ENCODE measurements around the gene ZNF516. TPM values are rescaled to one million over a fixed set of nuclear protein-coding genes. Genes with fewer than 3 reads are reported as not detected.

Gene ZNF516
- total and polyA plus RNA-seq, 7 donors = 2.4 to 20.6 (median 9.6) TPM

GRCh38 chr18:76397631-76398030, 97.4 kb downstream of the ZNF516 start:
- Histone ChIP-seq H3K4me1 (peaks cover 17% of the 10 kb centered on the region), H3K27ac (no peak overlapping the region), H3K9me3 (no peaks in the 10 kb centered on the region), H3K27me3 (ENCODE audit: insufficient read depth in 3 of 3, low read length in 2 of 3) (no peaks in the 10 kb centered on the region), H3K4me3 (no peak overlapping the region), H3K36me3 (ENCODE audit: insufficient read depth in 1 of 2, low read depth in 1 of 2) (peaks cover 0 to 8% of the 10 kb centered on the region in 2 donors)
- ATAC-seq = no peak
- intact Hi-C loops (cut with DNase I) = loop anchor here (2.0 to 5.0 kb wide), 5 partner anchors 221 to 313 kb away; no protein-coding TSS in a partner anchor
- DNase-seq = no peak
- WGBS, 3 donors = 35 to 73% (median 37%) methylated on average over 5 of the region's 5 CpGs
- TF ChIP-seq, protein P1, sequence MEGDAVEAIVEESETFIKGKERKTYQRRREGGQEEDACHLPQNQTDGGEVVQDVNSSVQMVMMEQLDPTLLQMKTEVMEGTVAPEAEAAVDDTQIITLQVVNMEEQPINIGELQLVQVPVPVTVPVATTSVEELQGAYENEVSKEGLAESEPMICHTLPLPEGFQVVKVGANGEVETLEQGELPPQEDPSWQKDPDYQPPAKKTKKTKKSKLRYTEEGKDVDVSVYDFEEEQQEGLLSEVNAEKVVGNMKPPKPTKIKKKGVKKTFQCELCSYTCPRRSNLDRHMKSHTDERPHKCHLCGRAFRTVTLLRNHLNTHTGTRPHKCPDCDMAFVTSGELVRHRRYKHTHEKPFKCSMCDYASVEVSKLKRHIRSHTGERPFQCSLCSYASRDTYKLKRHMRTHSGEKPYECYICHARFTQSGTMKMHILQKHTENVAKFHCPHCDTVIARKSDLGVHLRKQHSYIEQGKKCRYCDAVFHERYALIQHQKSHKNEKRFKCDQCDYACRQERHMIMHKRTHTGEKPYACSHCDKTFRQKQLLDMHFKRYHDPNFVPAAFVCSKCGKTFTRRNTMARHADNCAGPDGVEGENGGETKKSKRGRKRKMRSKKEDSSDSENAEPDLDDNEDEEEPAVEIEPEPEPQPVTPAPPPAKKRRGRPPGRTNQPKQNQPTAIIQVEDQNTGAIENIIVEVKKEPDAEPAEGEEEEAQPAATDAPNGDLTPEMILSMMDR (IDR thresholded peaks at IDR 0.05) = no peak

DNA sequence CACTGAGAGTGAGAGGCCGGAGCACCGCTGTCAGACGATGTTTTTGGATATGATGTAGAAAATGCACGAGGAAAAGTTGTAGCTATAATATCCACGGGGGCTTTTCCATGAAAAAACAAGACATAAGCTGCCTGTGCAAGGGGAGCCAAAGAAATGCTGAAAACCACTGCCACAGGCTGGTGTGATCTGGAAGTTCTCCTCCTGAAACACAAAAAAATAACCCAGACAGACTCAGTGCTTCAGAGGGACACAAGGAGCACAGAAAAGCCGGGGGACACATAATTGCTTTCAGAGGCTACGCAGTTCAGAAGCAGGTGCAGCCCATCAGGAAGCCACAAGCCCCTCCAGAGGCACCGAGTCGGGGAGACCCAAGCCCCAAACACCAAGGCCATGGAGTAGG, 98.2 kb downstream of the ZNF516 start:
- ATAC-seq (no peak), DNase-seq (no peak)
- intact Hi-C loops (cut with DNase I) = loop anchor here in 1 of 2 donors (5.0 kb wide), 2 partner anchors 226 to 291 kb away; no protein-coding TSS in a partner anchor
- Histone ChIP-seq H3K4me3 (no peak overlapping the region), H3K9me3 (no peaks in the 10 kb centered on the region), H3K4me1 (peaks cover 17% of the 10 kb centered on the region), H3K27me3 (ENCODE audit: insufficient read depth in 3 of 3, low read length in 2 of 3) (no peaks in the 10 kb centered on the region), H3K36me3 (ENCODE audit: insufficient read depth in 1 of 2, low read depth in 1 of 2) (no peaks in the 10 kb centered on the region), H3K27ac (no peak overlapping the region)
- 81 to 84% (median 82%) methylated on average over 9 of the region's 9 CpGs for WGBS, 3 donors
- TF ChIP-seq, protein P1 (IDR thresholded peaks at IDR 0.05) = no peak

DNA sequence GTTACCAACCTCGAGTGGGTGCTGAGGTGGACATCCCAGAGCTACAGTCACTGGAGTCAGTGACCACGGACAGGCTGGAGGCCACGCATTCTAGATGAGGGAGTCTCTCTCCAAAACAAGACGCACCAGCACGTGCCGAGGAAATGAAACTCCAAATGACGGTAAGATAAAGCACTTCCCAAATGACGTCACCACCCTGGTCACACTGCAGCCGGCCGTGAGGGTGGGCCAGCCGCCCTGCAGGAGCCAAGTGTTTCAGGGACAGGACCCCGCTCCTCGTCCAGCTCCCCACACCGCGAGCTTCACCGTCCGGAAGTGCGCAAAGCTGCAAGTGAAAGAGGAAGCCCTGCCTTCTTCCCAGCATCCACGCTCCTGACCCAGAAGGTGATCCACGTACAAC, 99.4 kb downstream of the ZNF516 start:
- Histone ChIP-seq H3K27me3 (ENCODE audit: insufficient read depth in 3 of 3, low read length in 2 of 3) (no peaks in the 10 kb centered on the region), H3K9me3 (no peaks in the 10 kb centered on the region), H3K4me3 (no peak overlapping the region), H3K27ac (no peak overlapping the region), H3K36me3 (ENCODE audit: insufficient read depth in 1 of 2, low read depth in 1 of 2) (no peaks in the 10 kb centered on the region), H3K4me1 (peaks cover 20% of the 10 kb centered on the region)
- no peak for DNase-seq
- ATAC-seq = no peak
- intact Hi-C loops (cut with DNase I) = loop anchor here in 1 of 2 donors (5.0 kb wide), 2 partner anchors 227 to 292 kb away; no protein-coding TSS in a partner anchor
- TF ChIP-seq, protein P1 (IDR thresholded peaks at IDR 0.05) = no peak
- 80 to 83% (median 80%) methylated on average over 20 of the region's 20 CpGs for WGBS, 3 donors

GRCh38 chr18:76394780-76395476, 100.1 kb downstream of the ZNF516 start:
- DNase-seq (no peak), ATAC-seq (no peak)
- H3K4me3 ChIP-seq = no peak overlapping the region
- H3K9me3 ChIP-seq = no peaks in the 10 kb centered on the region
- H3K27ac ChIP-seq = no peak overlapping the region
- H3K27me3 ChIP-seq (ENCODE audit: insufficient read depth in 3 of 3, low read length in 2 of 3) = no peaks in the 10 kb centered on the region
- intact Hi-C loops (cut with DNase I) = loop anchor here in 1 of 2 donors (5.0 kb wide), 2 partner anchors 227 to 292 kb away; no protein-coding TSS in a partner anchor
- 76 to 86% (median 77%) methylated on average over 13 to 15 of the region's 15 CpGs for WGBS, 3 donors
- no peaks in the 10 kb centered on the region for H3K36me3 ChIP-seq (ENCODE audit: insufficient read depth in 1 of 2, low read depth in 1 of 2)
- TF ChIP-seq, protein P1 (IDR thresholded peaks at IDR 0.05) = no peak
- H3K4me1 ChIP-seq = peaks cover 25% of the 10 kb centered on the region

All from psoas muscle (tissue), 8 donors.